HepG2 (cell line): Measurements from ENCODE around the gene CPED1. TPM values are rescaled to one million over a fixed set of nuclear protein-coding genes. Genes with fewer than 3 reads are reported as not detected.

Experiments used
- ATAC-seq: fragments of 200-7000 bp; cut with Tn5 transposase; 3 replicates; pipeline ENCODE4 v1.9.1; 2020; ENCODE audit warnings: mild to moderate bottlenecking, moderate library complexity
- BruUV-seq: library from RNA; stranded (reverse); fragments of 400-500 nt; replicated peaks from 2 replicates; lab custom pipeline; 2021; lab: Mats Ljungman, UMichigan
- CTCF ChIA-PET: fragments of 300-600 bp; formaldehyde crosslinking; extraction: SDS; loops from one replicate; lab custom pipeline; 2021; ENCODE audit warnings: low total read pairs, inconsistent platforms, low intra/inter-chr PET ratio; lab: Yijun Ruan, JAX
- POLR2A ChIA-PET: fragments of 350-600 bp; sonication (Branson Sonifier 250); formaldehyde crosslinking; loops from one replicate; lab custom pipeline; 2020; ENCODE audit warnings: antibody characterized with exemption, inconsistent platforms; lab: Yijun Ruan, JAX
- DNase-seq: peaks from one replicate; pipeline ENCODE4 v3.0.0-alpha.2; 2015; ENCODE audit warnings: low spot score
- FAIRE-seq: peaks from 3 replicates; lab custom pipeline; 2011; peaks lifted over from hg19 to GRCh38; lab: Jason Lieb, UNC
- H2AFZ ChIP-seq: one replicate; pipeline ENCODE4 v1.6.1; 2011; ENCODE audit warnings: low read length, inconsistent platforms
- H3K27ac ChIP-seq: fragments of 300-600 bp; 3 replicates; pipeline ENCODE4 v1.8.0; 2011; ENCODE audit warnings: mixed run types, mild to moderate bottlenecking, mixed read lengths, low read length, inconsistent platforms; ENCODE audit not compliant: insufficient read depth; ENCODE audit errors: extremely low read length
- H3K27me3 ChIP-seq, 2 experiments: fragments of 200-600 bp in 1 of 2; 2 replicates in 1 of 2; 3 replicates in 1 of 2; pipeline versions ENCODE4 v1.6.0 to v1.8.0; 2011; ENCODE audit warnings: low read length in 2 of 2, mild to moderate bottlenecking in 2 of 2, moderate library complexity in 2 of 2, inconsistent platforms in 1 of 2; ENCODE audit not compliant: insufficient read depth in 2 of 2, control insufficient read depth in 1 of 2
- H3K36me3 ChIP-seq, 2 experiments: fragments of 200-600 bp in 1 of 2; replicated peaks in 1 of 2; 2 replicates in 1 of 2; 3 replicates in 1 of 2; pipeline versions ENCODE4 v1.5.1 to v1.8.0; 2011; ENCODE audit warnings: low read length in 2 of 2, inconsistent platforms in 1 of 2; ENCODE audit not compliant: insufficient read depth in 2 of 2, control insufficient read depth in 1 of 2
- H3K4me1 ChIP-seq: 2 replicates; pipeline ENCODE4 v1.5.1; 2012; ENCODE audit warnings: low read length, inconsistent platforms; ENCODE audit not compliant: insufficient read depth
- H3K4me2 ChIP-seq: 2 replicates; pipeline ENCODE4 v1.6.0; 2011; ENCODE audit warnings: low read depth, low read length, inconsistent platforms
- H3K4me3 ChIP-seq, 3 experiments: fragments of 200-600 bp in 1 of 3; sonication (generic), shearing (Covaris generic) in 1 of 3; replicated peaks in 1 of 3; 2 replicates each; pipeline ENCODE4 v1.5.1; 2011 to 2016; ENCODE audit warnings: low read length in 3 of 3, inconsistent platforms in 2 of 3, low read depth in 2 of 3, mild to moderate bottlenecking in 2 of 3, control low read depth in 1 of 3, mixed read lengths in 1 of 3; ENCODE audit not compliant: insufficient read depth in 1 of 3
- H3K79me2 ChIP-seq: one replicate; pipeline ENCODE4 v1.6.1; 2011; ENCODE audit warnings: low read length, inconsistent platforms; ENCODE audit not compliant: insufficient read depth
- H3K9ac ChIP-seq: 2 replicates; pipeline ENCODE4 v1.6.0; 2011; ENCODE audit warnings: mild to moderate bottlenecking, low read depth, low read length, inconsistent platforms; ENCODE audit not compliant: insufficient read depth
- H3K9me3 ChIP-seq: 2 replicates; pipeline ENCODE4 v1.5.1; 2012; ENCODE audit warnings: mild to moderate bottlenecking, low read length
- H4K20me1 ChIP-seq: 2 replicates; pipeline ENCODE4 v1.6.0; 2011; ENCODE audit warnings: inconsistent platforms, mild to moderate bottlenecking, low read length, moderate library complexity; ENCODE audit not compliant: insufficient read depth
- GLI4 ChIP-seq: sonication (generic); formaldehyde crosslinking; IDR thresholded peaks from 2 replicates; pipeline ENCODE4 v1.5.1; 2020; ENCODE audit warnings: missing genetic modification reagents, mild to moderate bottlenecking, moderate library complexity, borderline replicate concordance
- HCFC1 ChIP-seq: fragments of 150-350 bp; IDR thresholded peaks from 2 replicates; pipeline ENCODE4 v1.6.1; 2014; ENCODE audit warnings: low read depth, low read length
- HOXA9 ChIP-seq: sonication (generic); formaldehyde crosslinking; IDR thresholded peaks from 2 replicates; pipeline ENCODE4 v1.8.1; 2022; ENCODE audit warnings: missing genetic modification reagents, mild to moderate bottlenecking, moderate library complexity, borderline replicate concordance
- KAT7 ChIP-seq: IDR thresholded peaks from 2 replicates; pipeline ENCODE4 v1.6.1; 2018; ENCODE audit warnings: borderline replicate concordance, missing compliant biosample characterization
- PITX1 ChIP-seq: sonication (generic); formaldehyde crosslinking; IDR thresholded peaks from 2 replicates; pipeline ENCODE4 v1.5.1; 2020; ENCODE audit warnings: mild to moderate bottlenecking, missing genetic modification reagents
- POLR2A ChIP-seq, 2 experiments: IDR thresholded peaks; 2 replicates each; pipeline ENCODE4 v1.6.1; 2011; ENCODE audit warnings: low read depth in 2 of 2, low read length in 2 of 2, mild to moderate bottlenecking in 1 of 2, moderate library complexity in 1 of 2; ENCODE audit not compliant: insufficient read depth in 1 of 2
- TGIF2 ChIP-seq: IDR thresholded peaks from 2 replicates; pipeline ENCODE4 v1.6.1; 2016; ENCODE audit warnings: control low read depth, missing compliant biosample characterization
- ZFY ChIP-seq: sonication (generic); formaldehyde crosslinking; IDR thresholded peaks from 2 replicates; pipeline ENCODE4 v1.4.0; 2020; ENCODE audit warnings: missing genetic modification reagents
- ZNF34 ChIP-seq: sonication (generic); formaldehyde crosslinking; IDR thresholded peaks from 2 replicates; pipeline ENCODE4 v1.4.0; 2020; ENCODE audit warnings: mild to moderate bottlenecking, missing genetic modification reagents, borderline replicate concordance
- WGBS: methylation state at CpG from one replicate; pipeline ENCODE4 v1.1.6; 2017; ENCODE audit warnings: low lambda C conversion rate; 5-methylcytosine and 5-hydroxymethylcytosine counted together
- in situ Hi-C: cut with HindIII; loops from 2 replicates; pipeline ENCODE4 v1.10.0; 2017; ENCODE audit warnings: low pct_unique_long_range_greater_than_20kb; ENCODE audit not compliant: extremely low pct_ligation_motif_present
- intact Hi-C: fragments of 100-400 bp; cut with micrococcal nuclease; formaldehyde crosslinking; loops from one replicate; pipeline ENCODE4 v1.10.0; 2022; ENCODE audit not compliant: unreplicated experiment
- polyA plus RNA-seq, 8 experiments: library from polyadenylated mRNA; depleted of rRNA in 3 of 8; stranded (reverse) in 7 of 8; unstranded in 1 of 8; fragments of >200 nt; fragmentation: Illumina TruSeq in 4 of 8; extraction: Trizol in 4 of 8; gene quantifications; 2 replicates each; pipeline versions ENCODE4 v1.2.1 to v1.2.3, GENCODE V29; 2011 to 2016; ENCODE audit warnings: low read depth in 4 of 8, missing spikeins in 1 of 8, mixed read lengths in 1 of 8; ENCODE audit not compliant: insufficient read depth in 1 of 8
- total RNA-seq, 5 experiments: library from RNA; depleted of rRNA; stranded (reverse); fragments of >200 nt; fragmentation: Illumina TruSeq; extraction: Trizol; gene quantifications; 2 replicates each; pipeline ENCODE4 v1.2.3, GENCODE V29; 2016; ENCODE audit warnings: low read depth in 1 of 5
- TF ChIP-seq, protein P1 (sequence below): sonication (generic); formaldehyde crosslinking; IDR thresholded peaks from 2 replicates; pipeline ENCODE4 v1.8.0; 2022; ENCODE audit warnings: mild to moderate bottlenecking, missing genetic modification reagents; ENCODE audit not compliant: insufficient replicate concordance

Gene CPED1
- total and polyA plus RNA-seq, 2 of the 13 experiments (the other 11 are each of a cell fraction or from before 2014, with no cell fraction given), result 11.5 to 27.0 TPM

DNA sequence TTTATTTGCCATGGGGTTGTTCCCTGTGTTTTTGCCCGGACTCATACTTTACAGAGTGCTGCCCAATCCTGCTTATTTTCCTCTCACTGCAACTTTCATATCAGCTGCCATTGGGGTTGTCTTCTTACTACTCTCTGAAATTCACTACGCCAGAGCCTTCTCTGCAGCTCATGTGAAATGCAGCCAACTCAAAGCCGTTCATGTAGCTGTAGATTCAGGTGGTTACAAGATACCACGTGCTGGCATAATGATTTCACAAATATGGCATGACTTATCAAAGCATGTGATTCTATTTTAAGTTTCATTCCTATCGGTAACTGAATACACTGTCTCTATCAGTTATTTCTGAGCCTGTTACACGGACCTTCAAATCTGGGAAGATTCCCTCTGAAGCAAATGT lies 210.0 kb downstream of the CPED1 start:
- in situ Hi-C loops, result no loop called here
- FAIRE-seq, result no peak
- no peak for ATAC-seq
- Histone ChIP-seq H3K9me3 (no peaks in the 10 kb centered on the region), H4K20me1 (no peaks in the 10 kb centered on the region), H3K27me3 (no peaks in the 10 kb centered on the region), H3K36me3 (no peaks in the 10 kb centered on the region), H2AFZ (no peak overlapping the region), H3K79me2 (no peaks in the 10 kb centered on the region)
- DNase-seq, result no peak
- WGBS, result 60% methylated on average over 6 of the region's 6 CpGs
- intact Hi-C loops, result no loop called here
- TF ChIP-seq ZNF34 (CRISPR knock-in tag) (no peak), TGIF2 (CRISPR knock-in tag) (no peak), KAT7 (CRISPR knock-in tag) (no peak), HOXA9 (CRISPR knock-in tag) (no peak), POLR2A (IDR thresholded peaks at IDR 0.05; ENCODE audit: insufficient read depth in 1 of 2, low read depth in 2 of 2, low read length in 2 of 2) (no peak), PITX1 (CRISPR knock-in tag) (no peak), HCFC1 (no peak), ZFY (CRISPR knock-in tag) (no peak), GLI4 (CRISPR knock-in tag) (no peak)
- TF ChIP-seq, protein P1, sequence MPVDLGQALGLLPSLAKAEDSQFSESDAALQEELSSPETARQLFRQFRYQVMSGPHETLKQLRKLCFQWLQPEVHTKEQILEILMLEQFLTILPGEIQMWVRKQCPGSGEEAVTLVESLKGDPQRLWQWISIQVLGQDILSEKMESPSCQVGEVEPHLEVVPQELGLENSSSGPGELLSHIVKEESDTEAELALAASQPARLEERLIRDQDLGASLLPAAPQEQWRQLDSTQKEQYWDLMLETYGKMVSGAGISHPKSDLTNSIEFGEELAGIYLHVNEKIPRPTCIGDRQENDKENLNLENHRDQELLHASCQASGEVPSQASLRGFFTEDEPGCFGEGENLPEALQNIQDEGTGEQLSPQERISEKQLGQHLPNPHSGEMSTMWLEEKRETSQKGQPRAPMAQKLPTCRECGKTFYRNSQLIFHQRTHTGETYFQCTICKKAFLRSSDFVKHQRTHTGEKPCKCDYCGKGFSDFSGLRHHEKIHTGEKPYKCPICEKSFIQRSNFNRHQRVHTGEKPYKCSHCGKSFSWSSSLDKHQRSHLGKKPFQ (CRISPR knock-in tag), result no peak
- TF ChIP-seq, all 625 proteins: peak for 0
- ChIA-PET POLR2A (no interaction called here), CTCF (no interaction called here)
- no peak overlapping the region for H3K4me3 ChIP-seq
- no peak overlapping the region for H3K4me2 ChIP-seq
- H3K9ac ChIP-seq, result no peak overlapping the region
- no peak overlapping the region for H3K27ac ChIP-seq
- BruUV-seq, result no TSS peak
- H3K4me1 ChIP-seq, result no peaks in the 10 kb centered on the region
